Loucy (cell line): ENCODE measurements around the gene CHPF2.

Experiments
- H2AFZ ChIP-seq: fragments of 200-600 bp; sonication (generic); 2 replicates; pipeline ENCODE4 v1.6.0; 2016; ENCODE audit warnings: antibody characterized with exemption, mild to moderate bottlenecking, low read length, moderate library complexity
- H3F3A ChIP-seq: fragments of 200-600 bp; 2 replicates; pipeline ENCODE4 v1.6.0; 2016; ENCODE audit warnings: antibody characterized with exemption, low read depth, mild to moderate bottlenecking
- H3K27me3 ChIP-seq: fragments of 200-600 bp; sonication (generic); 2 replicates; pipeline ENCODE4 v1.6.1; 2014; ENCODE audit warnings: low read length, mild to moderate bottlenecking; ENCODE audit not compliant: insufficient read depth, poor library complexity, severe bottlenecking
- H3K36me3 ChIP-seq: fragments of 200-600 bp; sonication (generic); 2 replicates; pipeline ENCODE4 v1.6.1; 2016; ENCODE audit warnings: low read length; ENCODE audit not compliant: insufficient read depth
- H3K4me1 ChIP-seq: fragments of 200-600 bp; sonication (generic); 2 replicates; pipeline ENCODE4 v1.5.1; 2014; ENCODE audit warnings: low read length, mild to moderate bottlenecking; ENCODE audit not compliant: insufficient read depth, poor library complexity, severe bottlenecking
- H3K4me2 ChIP-seq: fragments of 200-600 bp; sonication (generic); 2 replicates; pipeline ENCODE4 v1.6.0; 2014; ENCODE audit warnings: antibody characterized with exemption, low read length, low read depth, mild to moderate bottlenecking; ENCODE audit not compliant: poor library complexity, severe bottlenecking
- H3K4me3 ChIP-seq: fragments of 200-600 bp; sonication (generic); 2 replicates; pipeline ENCODE4 v1.5.1; 2014; ENCODE audit warnings: low read length, mild to moderate bottlenecking, mixed read lengths; ENCODE audit not compliant: poor library complexity, severe bottlenecking
- H3K79me2 ChIP-seq: fragments of 200-600 bp; sonication (generic); 2 replicates; pipeline ENCODE4 v1.6.1; 2014; ENCODE audit warnings: low read length; ENCODE audit not compliant: insufficient read depth
- H3K9ac ChIP-seq: fragments of 200-600 bp; sonication (generic); 2 replicates; pipeline ENCODE4 v1.6.0; 2014; ENCODE audit warnings: mild to moderate bottlenecking, low read depth, low read length, moderate library complexity; ENCODE audit not compliant: poor library complexity, severe bottlenecking
- H3K9me2 ChIP-seq: fragments of 200-600 bp; sonication (generic); replicated peaks from 2 replicates; pipeline ENCODE4 v1.6.1; 2016; ENCODE audit warnings: low read depth, low read length, mixed read lengths
- H3K9me3 ChIP-seq: fragments of 200-600 bp; sonication (generic); 2 replicates; pipeline ENCODE4 v1.6.1; 2014; ENCODE audit warnings: mild to moderate bottlenecking, antibody characterized with exemption, low read length, low read depth; ENCODE audit not compliant: insufficient read depth
- H4K20me1 ChIP-seq: fragments of 200-600 bp; sonication (generic); 2 replicates; pipeline ENCODE4 v1.6.0; 2014; ENCODE audit warnings: antibody characterized with exemption, low read length, mild to moderate bottlenecking; ENCODE audit not compliant: insufficient read depth, poor library complexity, severe bottlenecking
- EZH2phosphoT487 ChIP-seq: fragments of 200-600 bp; IDR thresholded peaks from 2 replicates; pipeline ENCODE4 v1.6.1; 2018; ENCODE audit warnings: antibody characterized with exemption, mild to moderate bottlenecking, moderate library complexity, borderline replicate concordance
- TF ChIP-seq, protein P1 (sequence below): fragments of 200-600 bp; sonication (generic); conservative IDR thresholded peaks from 2 replicates; pipeline ENCODE4 v1.5.1; 2014; ENCODE audit warnings: mild to moderate bottlenecking, antibody characterized with exemption, low read length

Gene CHPF2

DNA sequence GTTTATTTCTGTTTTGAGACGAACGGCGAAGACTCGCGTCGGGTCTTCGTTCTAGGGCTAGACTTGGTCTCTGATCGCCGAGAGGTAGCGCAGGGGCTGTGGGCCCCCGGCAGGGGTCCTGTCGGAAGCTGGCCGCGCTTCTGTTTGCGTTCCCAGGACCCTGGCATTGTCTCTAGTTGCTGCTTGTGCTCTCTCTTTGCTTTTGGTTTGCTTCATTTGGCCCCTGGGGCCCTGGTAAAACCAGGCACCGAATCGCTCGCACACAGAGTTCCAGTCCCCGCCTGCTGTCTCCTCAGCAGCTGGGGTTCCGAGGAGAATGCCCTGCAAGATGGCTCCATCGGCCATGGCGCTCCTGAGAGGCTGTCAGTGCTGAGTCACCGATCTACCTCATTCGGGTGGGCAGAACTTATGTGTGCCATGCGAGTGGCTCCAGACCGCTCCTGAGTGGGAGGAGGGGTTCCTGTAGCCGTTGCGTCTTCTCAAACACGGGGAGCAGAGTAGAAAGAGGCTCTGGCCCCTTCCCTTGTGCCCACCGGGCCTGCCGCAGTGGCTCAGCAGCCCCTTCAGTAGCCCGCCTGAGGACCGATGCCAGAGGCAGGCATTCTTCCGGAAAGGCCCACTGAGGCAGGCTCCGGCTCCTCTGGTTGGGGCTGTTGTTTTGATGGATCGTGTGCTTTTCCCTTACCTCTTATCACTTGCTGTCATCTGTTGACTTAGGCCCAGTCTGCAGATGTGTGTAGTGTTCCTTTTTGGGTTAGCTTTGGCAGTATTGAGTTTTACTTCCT, 826 bp downstream of the CHPF2 start:
- H3K9me2 ChIP-seq = no peaks in the 10 kb centered on the region
- H3K36me3 ChIP-seq = peaks cover 13% of the 10 kb centered on the region; the same call in 1 of the 2 replicates
- H3K4me1 ChIP-seq = peaks cover 28% of the 10 kb centered on the region
- peaks cover 45% of the 10 kb centered on the region for H3K79me2 ChIP-seq
- H3F3A ChIP-seq = no peaks in the 10 kb centered on the region
- H4K20me1 ChIP-seq = peaks cover 38% of the 10 kb centered on the region
- peak overlapping the region; percentile 91 for H3K4me2 ChIP-seq
- H2AFZ ChIP-seq = 0 out of 2 replicates have a peak overlapping the region, but pooled peaks have one; percentile 40
- TF ChIP-seq, protein P1, sequence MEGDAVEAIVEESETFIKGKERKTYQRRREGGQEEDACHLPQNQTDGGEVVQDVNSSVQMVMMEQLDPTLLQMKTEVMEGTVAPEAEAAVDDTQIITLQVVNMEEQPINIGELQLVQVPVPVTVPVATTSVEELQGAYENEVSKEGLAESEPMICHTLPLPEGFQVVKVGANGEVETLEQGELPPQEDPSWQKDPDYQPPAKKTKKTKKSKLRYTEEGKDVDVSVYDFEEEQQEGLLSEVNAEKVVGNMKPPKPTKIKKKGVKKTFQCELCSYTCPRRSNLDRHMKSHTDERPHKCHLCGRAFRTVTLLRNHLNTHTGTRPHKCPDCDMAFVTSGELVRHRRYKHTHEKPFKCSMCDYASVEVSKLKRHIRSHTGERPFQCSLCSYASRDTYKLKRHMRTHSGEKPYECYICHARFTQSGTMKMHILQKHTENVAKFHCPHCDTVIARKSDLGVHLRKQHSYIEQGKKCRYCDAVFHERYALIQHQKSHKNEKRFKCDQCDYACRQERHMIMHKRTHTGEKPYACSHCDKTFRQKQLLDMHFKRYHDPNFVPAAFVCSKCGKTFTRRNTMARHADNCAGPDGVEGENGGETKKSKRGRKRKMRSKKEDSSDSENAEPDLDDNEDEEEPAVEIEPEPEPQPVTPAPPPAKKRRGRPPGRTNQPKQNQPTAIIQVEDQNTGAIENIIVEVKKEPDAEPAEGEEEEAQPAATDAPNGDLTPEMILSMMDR = no peak
- no peak for TF ChIP-seq EZH2phosphoT487
- peak overlapping the region; percentile 99 for H3K9ac ChIP-seq
- peaks cover 5% of the 10 kb centered on the region for H3K27me3 ChIP-seq
- peak overlapping the region; percentile 99 for H3K4me3 ChIP-seq
- no peaks in the 10 kb centered on the region for H3K9me3 ChIP-seq

DNA sequence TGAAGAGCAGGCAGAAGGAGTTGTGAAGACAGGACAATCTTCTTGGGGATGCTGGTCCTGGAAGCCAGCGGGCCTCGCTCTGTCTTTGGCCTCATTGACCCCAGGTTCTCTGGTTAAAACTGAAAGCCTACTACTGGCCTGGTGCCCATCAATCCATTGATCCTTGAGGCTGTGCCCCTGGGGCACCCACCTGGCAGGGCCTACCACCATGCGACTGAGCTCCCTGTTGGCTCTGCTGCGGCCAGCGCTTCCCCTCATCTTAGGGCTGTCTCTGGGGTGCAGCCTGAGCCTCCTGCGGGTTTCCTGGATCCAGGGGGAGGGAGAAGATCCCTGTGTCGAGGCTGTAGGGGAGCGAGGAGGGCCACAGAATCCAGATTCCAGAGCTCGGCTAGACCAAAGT, 1.5 kb downstream of the CHPF2 start:
- H3K36me3 ChIP-seq = peaks cover 19% of the 10 kb centered on the region; the same call in 1 of the 2 replicates
- peak overlapping the region; percentile 99 for H3K9ac ChIP-seq

DNA sequence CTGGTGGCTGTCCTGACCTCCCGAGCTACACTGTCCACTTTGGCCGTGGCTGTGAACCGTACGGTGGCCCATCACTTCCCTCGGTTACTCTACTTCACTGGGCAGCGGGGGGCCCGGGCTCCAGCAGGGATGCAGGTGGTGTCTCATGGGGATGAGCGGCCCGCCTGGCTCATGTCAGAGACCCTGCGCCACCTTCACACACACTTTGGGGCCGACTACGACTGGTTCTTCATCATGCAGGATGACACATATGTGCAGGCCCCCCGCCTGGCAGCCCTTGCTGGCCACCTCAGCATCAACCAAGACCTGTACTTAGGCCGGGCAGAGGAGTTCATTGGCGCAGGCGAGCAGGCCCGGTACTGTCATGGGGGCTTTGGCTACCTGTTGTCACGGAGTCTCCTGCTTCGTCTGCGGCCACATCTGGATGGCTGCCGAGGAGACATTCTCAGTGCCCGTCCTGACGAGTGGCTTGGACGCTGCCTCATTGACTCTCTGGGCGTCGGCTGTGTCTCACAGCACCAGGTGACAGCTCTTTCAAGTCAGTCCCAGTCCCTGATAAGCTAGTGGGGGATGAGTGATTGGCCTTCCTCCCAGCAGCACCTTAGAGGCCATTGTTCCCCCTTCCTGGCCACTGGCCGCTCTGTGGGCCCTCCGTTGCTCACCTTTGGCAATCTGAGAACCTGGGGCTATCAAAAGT, 3.0 kb downstream of the CHPF2 start:
- no peaks in the 10 kb centered on the region for H3K9me3 ChIP-seq
- no peak overlapping the region for H2AFZ ChIP-seq
- H3K27me3 ChIP-seq = peaks cover 5% of the 10 kb centered on the region
- H3F3A ChIP-seq = no peaks in the 10 kb centered on the region
- H3K4me1 ChIP-seq = peaks cover 28% of the 10 kb centered on the region
- no peak overlapping the region for H3K9ac ChIP-seq
- no peaks in the 10 kb centered on the region for H3K9me2 ChIP-seq
- H3K79me2 ChIP-seq = peaks cover 45% of the 10 kb centered on the region
- H3K4me3 ChIP-seq = peak overlapping the region; percentile 99
- no peak for TF ChIP-seq EZH2phosphoT487
- TF ChIP-seq, protein P1 = no peak
- peak overlapping the region; percentile 91 for H3K4me2 ChIP-seq
- peaks cover 44% of the 10 kb centered on the region for H4K20me1 ChIP-seq
- peaks cover 23% of the 10 kb centered on the region; the same call in 1 of the 2 replicates for H3K36me3 ChIP-seq

More for the DNA sequence above, 1.5 kb downstream of the CHPF2 start:
- Histone ChIP-seq H3K27me3 (peaks cover 5% of the 10 kb centered on the region), H4K20me1 (peaks cover 44% of the 10 kb centered on the region), H3F3A (no peaks in the 10 kb centered on the region), H3K79me2 (peaks cover 45% of the 10 kb centered on the region), H3K9me2 (no peaks in the 10 kb centered on the region), H3K4me3 (peak overlapping the region; percentile 99), H3K4me1 (peaks cover 28% of the 10 kb centered on the region), H2AFZ (no peak overlapping the region), H3K9me3 (no peaks in the 10 kb centered on the region), H3K4me2 (peak overlapping the region; percentile 91)
- TF ChIP-seq, protein P1 = no peak
- no peak for TF ChIP-seq EZH2phosphoT487
